ENCODE data around the gene MARK4. TPM values are rescaled to one million over a fixed set of nuclear protein-coding genes. Genes with fewer than 3 reads are reported as not detected.

Gene MARK4
- total RNA-seq, 2 donors from 2014 or later = 28.9 to 36.4 TPM

GRCh38 chr19:45347570-45348366 lies 96.7 kb downstream of the MARK4 start:
- no peak overlapping the region for H3K27ac Mint-ChIP-seq
- no peaks in the 10 kb centered on the region for H3K4me1 Mint-ChIP-seq
- no peak for ATAC-seq

GRCh38 chr19:45348367-45349125 lies 97.5 kb downstream of the MARK4 start:
- Mint-ChIP-seq H3K36me3 (ENCODE audit: low read depth) (peaks cover 2% of the 10 kb centered on the region), H3K4me1 (no peaks in the 10 kb centered on the region), H3K4me3 (no peak overlapping the region), H3K27me3 (peaks cover 21% of the 10 kb centered on the region), H3K27ac (no peak overlapping the region)
- no peaks in the 10 kb centered on the region for H3K9me3 ChIP-seq (ENCODE audit: control insufficient read depth, low read length, poor library complexity, severe bottlenecking)
- DNase-seq (no peak), ATAC-seq (no peak)

More at GRCh38 chr19:45347570-45348366, 96.7 kb downstream of the MARK4 start:
- H3K9me3 ChIP-seq (ENCODE audit: control insufficient read depth, low read length, poor library complexity, severe bottlenecking) = no peaks in the 10 kb centered on the region
- Mint-ChIP-seq H3K4me3 (no peak overlapping the region), H3K27me3 (peaks cover 21% of the 10 kb centered on the region), H3K36me3 (ENCODE audit: low read depth) (peaks cover 2% of the 10 kb centered on the region)
- DNase-seq = no peak

- Mint-ChIP-seq H3K27me3 (peaks cover 20% of the 10 kb centered on the region), H3K4me3 (no peak overlapping the region)
Measured at GRCh38 chr19:45349126-45349415, 98.0 kb downstream of the MARK4 start.

DNA sequence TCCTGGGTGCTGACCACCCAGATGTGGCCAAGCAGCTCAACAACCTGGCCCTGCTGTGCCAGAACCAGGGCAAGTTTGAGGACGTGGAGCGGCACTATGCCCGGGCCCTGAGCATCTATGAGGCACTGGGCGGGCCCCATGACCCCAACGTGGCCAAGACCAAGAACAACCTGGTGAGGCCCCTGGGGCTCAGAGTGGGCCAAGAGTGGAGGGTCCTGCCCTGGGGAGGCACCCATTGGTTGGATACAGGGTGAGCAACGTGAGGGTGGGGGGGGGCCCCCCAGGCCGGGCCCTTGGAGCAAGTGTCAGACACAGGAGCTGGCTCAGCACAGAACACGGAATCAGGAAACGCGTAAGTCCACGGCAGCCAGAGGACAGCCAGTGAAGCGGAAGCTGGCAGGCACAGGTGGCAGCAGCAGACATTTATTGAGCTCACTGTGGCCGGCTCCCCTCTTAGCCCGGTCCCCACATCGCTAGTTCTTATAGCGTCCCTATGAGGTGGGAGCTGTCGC lies 98.4 kb downstream of the MARK4 start:
- H3K4me3 Mint-ChIP-seq = no peak overlapping the region
- no peaks in the 10 kb centered on the region for H3K36me3 Mint-ChIP-seq (ENCODE audit: low read depth)
- no peak for ATAC-seq
- no peaks in the 10 kb centered on the region for H3K4me1 Mint-ChIP-seq
- H3K27me3 Mint-ChIP-seq = peaks cover 16% of the 10 kb centered on the region
- no peak overlapping the region for H3K27ac Mint-ChIP-seq
- DNase-seq = no peak
- no peaks in the 10 kb centered on the region for H3K9me3 ChIP-seq (ENCODE audit: control insufficient read depth, low read length, poor library complexity, severe bottlenecking)

More at GRCh38 chr19:45349126-45349415, 98.0 kb downstream of the MARK4 start:
- Mint-ChIP-seq H3K4me1 (no peaks in the 10 kb centered on the region), H3K36me3 (ENCODE audit: low read depth) (peaks cover 2% of the 10 kb centered on the region), H3K27ac (no peak overlapping the region)
- ATAC-seq = no peak
- H3K9me3 ChIP-seq (ENCODE audit: control insufficient read depth, low read length, poor library complexity, severe bottlenecking) = no peaks in the 10 kb centered on the region
- DNase-seq = no peak

DNA sequence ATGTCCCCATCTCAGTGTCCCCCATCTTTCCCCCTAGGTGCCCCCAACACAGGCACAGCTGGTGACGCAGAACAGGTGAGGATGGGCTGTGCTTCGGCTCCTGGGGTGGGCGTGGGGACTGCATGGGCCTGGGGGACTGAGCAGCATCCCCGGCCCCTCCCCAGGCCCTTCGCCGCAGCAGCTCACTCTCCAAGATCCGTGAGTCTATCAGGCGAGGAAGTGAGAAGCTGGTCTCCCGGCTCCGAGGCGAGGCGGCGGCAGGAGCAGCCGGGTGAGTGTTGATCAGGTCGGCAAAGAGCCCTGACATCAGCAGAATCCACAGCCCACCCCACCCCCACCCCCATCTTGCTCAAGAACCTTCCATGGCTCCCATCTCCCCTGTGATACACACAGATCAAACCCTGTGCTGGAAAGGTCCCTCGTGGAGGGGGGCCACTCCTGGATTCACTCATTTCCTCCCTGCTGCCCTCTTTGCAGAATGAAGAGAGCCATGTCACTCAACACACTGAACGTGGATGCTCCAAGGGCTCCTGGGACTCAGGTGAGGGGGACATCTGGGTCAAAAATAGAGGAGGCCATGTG lies 99.5 kb downstream of the MARK4 start:
- H3K27ac Mint-ChIP-seq = peak overlapping the region; percentile 39
- H3K4me1 Mint-ChIP-seq = no peaks in the 10 kb centered on the region
- H3K27me3 Mint-ChIP-seq = peaks cover 10% of the 10 kb centered on the region
- no peak for ATAC-seq
- H3K9me3 ChIP-seq (ENCODE audit: control insufficient read depth, low read length, poor library complexity, severe bottlenecking) = no peaks in the 10 kb centered on the region
- H3K4me3 Mint-ChIP-seq = no peak overlapping the region
- no peak for DNase-seq
- H3K36me3 Mint-ChIP-seq (ENCODE audit: low read depth) = no peaks in the 10 kb centered on the region

- ATAC-seq (no peak), DNase-seq (no peak)
- no peaks in the 10 kb centered on the region for H3K9me3 ChIP-seq (ENCODE audit: control insufficient read depth, low read length, poor library complexity, severe bottlenecking)
- Mint-ChIP-seq H3K36me3 (ENCODE audit: low read depth) (no peaks in the 10 kb centered on the region), H3K4me3 (no peak overlapping the region), H3K27me3 (peaks cover under 1% of the 10 kb centered on the region), H3K27ac (no peak overlapping the region), H3K4me1 (no peaks in the 10 kb centered on the region)
Measured at GRCh38 chr19:45351401-45351952, 100.4 kb downstream of the MARK4 start.

- DNase-seq (no peak), ATAC-seq (no peak)
- Mint-ChIP-seq H3K27me3 (no peaks in the 10 kb centered on the region), H3K36me3 (ENCODE audit: low read depth) (no peaks in the 10 kb centered on the region), H3K27ac (no peak overlapping the region), H3K4me3 (no peak overlapping the region), H3K4me1 (no peaks in the 10 kb centered on the region)
- no peaks in the 10 kb centered on the region for H3K9me3 ChIP-seq (ENCODE audit: control insufficient read depth, low read length, poor library complexity, severe bottlenecking)
Measured at GRCh38 chr19:45352062-45352461, 101.0 kb downstream of the MARK4 start.

DNA sequence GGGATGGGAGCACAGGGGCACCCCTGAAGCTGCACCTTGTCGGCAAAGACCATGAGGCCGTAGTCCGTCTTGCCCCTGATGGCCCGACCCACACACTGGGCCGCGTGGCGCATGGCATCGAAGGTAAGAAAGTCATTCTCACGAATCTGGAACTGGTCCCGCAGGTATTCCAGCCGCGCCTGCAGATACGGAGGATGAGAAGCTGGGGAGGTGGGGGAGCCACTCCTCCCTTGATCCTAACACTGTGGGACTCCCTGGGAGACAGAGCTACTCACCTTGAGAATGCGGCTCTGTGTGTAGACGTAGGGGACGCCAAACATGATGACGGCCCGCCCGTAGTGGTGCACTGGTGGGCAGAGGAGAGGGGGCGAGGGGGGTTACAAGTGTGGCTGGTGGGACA lies 101.4 kb downstream of the MARK4 start:
- Mint-ChIP-seq H3K4me1 (no peaks in the 10 kb centered on the region), H3K36me3 (ENCODE audit: low read depth) (no peaks in the 10 kb centered on the region), H3K27me3 (no peaks in the 10 kb centered on the region), H3K4me3 (no peak overlapping the region), H3K27ac (no peak overlapping the region)
- DNase-seq (no peak), ATAC-seq (no peak)
- no peaks in the 10 kb centered on the region for H3K9me3 ChIP-seq (ENCODE audit: control insufficient read depth, low read length, poor library complexity, severe bottlenecking)

- Mint-ChIP-seq H3K36me3 (ENCODE audit: low read depth) (no peaks in the 10 kb centered on the region), H3K4me3 (no peak overlapping the region)
- no peak for ATAC-seq
Measured at GRCh38 chr19:45352914-45353796, 102.1 kb downstream of the MARK4 start.

GRCh38 chr19:45354241-45354842 lies 103.3 kb downstream of the MARK4 start:
- H3K4me1 Mint-ChIP-seq = no peaks in the 10 kb centered on the region

More at GRCh38 chr19:45352914-45353796, 102.1 kb downstream of the MARK4 start:
- no peak for DNase-seq
- no peaks in the 10 kb centered on the region for H3K9me3 ChIP-seq (ENCODE audit: control insufficient read depth, low read length, poor library complexity, severe bottlenecking)
- H3K4me1 Mint-ChIP-seq = no peaks in the 10 kb centered on the region
- H3K27me3 Mint-ChIP-seq = no peaks in the 10 kb centered on the region
- H3K27ac Mint-ChIP-seq = peak overlapping the region; percentile 32

More at GRCh38 chr19:45354241-45354842, 103.3 kb downstream of the MARK4 start:
- no peaks in the 10 kb centered on the region for H3K27me3 Mint-ChIP-seq
- DNase-seq (no peak), ATAC-seq (no peak)
- no peaks in the 10 kb centered on the region for H3K9me3 ChIP-seq (ENCODE audit: control insufficient read depth, low read length, poor library complexity, severe bottlenecking)
- H3K36me3 Mint-ChIP-seq (ENCODE audit: low read depth) = no peaks in the 10 kb centered on the region
- no peak overlapping the region for H3K4me3 Mint-ChIP-seq
- H3K27ac Mint-ChIP-seq = no peak overlapping the region
